Posterior vena cava (tissue), 2 donors: ENCODE measurements around the gene CPLX3. TPM values are rescaled to one million over a fixed set of nuclear protein-coding genes. Genes with fewer than 3 reads are reported as not detected.
A peak's percentile ranks its signal among the peaks of the same experiment; 100 is the strongest.

Source experiments
- DNase-seq: peaks from one replicate; pipeline ENCODE4 v3.0.0-alpha.2; 2020; ENCODE audit warnings: low spot score
- intact Hi-C, 2 donors: fragments of 100-400 bp; cut with DNase I; formaldehyde crosslinking; loops; one replicate each; pipeline versions ENCODE4 v1.14.1 to v1.14.2; 2022 to 2023
- total RNA-seq, 2 donors: library from RNA; stranded (reverse); fragmentation: NEBNext Ultra II Directional; extraction: Animal tissue kit (Norgen Biotek cat#: 25700); gene quantifications; one replicate each; pipeline ENCODE4 v1.2.1, GENCODE V29; 2021
- donor health status: DM: yes; HTN: yes; CAD: no.
- donor health status: DM: yes; HTN: yes; CAD: no.

The CPLX3 gene
- total RNA-seq, 2 donors from 2014 or later, result not detected

DNA sequence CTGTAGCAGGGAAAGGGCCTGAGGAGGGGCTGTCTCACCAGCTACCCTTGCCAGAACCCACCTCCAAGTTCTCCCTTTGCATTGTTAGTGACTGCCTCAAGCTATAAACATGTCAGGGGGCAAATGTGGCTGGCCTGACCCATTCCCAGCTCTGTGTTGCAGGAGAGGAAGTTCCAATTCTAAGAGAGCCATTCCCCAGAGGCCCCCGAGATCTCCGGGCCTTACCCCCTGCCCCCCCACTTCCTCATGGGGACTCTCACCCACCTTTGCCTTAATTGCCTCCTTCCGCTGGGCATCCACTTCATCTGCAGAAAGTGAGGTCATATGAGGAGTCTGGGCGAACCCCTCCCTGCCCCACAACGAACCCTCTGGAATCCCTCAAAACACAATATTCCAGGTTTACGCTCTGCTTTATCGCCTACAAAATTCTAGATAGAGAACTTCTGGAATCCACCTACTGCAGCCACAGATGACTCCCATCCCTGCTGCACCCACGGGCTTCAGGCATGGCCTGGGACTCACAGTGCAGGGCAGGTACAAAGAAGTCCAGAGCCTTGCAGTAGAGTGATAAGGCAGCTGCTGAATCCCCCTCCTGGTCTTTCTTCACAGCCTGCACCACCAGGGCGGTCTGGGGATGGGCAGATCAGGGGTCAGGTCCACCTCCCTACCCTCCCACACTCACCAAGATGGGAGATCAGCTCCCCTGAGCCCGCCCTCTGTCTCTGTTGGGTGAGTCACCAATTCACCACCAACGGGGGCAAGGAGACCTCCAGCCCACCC is 12.5 kb downstream of the CPLX3 start:
- intact Hi-C loops, result loop anchor here in 1 of 2 donors (5.0 kb wide), 1 partner anchor 333 kb away; no protein-coding TSS in a partner anchor
- no peak for DNase-seq

DNA sequence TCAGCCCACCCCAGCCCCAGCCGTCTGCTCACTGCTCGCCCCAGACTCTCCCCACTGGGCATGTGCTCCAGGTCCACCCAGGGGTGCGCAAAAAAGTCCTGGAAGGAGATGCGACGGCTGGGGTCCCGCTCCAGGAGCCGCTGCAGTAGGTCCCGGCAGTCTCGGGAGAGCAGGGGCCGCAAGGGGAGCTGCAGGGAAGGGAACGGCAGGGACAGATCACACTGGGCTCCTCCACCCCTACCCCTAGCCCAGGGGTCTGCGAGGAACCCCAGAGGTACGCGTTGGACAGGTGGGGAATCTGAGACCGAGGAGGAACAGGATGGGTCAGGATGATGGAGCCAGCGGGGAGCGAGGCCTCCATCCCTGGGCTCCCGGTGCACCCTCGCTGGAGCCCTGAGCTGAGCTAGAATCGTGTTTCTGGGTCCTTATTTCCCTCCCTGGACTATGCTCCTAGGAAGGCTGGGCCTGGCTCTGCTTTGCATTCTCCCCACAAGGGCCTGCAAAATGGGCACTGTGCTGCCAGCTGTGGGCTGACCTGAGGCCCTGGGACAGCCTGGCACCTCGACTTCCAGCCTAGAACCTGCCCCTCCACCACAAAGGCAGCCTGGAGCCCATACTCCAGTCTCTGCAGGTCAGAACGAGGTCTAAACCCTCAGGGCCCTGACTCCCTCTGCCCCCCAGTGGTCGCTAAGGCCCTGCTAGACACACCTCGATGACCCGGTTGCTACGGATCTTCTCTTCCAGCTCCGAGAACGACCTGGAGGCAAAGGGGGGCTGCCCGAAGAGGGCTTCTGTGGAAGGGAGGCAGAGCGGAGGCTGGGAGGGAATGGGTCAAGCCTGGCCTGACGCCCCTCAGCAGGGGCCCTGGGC is 13.3 kb downstream of the CPLX3 start:
- DNase-seq, result no peak
- intact Hi-C loops, result loop anchor here (5.0 kb wide), 2 partner anchors 57 to 333 kb away; partner anchors contain the start of gene CSK (in 1 of the 2)

DNA sequence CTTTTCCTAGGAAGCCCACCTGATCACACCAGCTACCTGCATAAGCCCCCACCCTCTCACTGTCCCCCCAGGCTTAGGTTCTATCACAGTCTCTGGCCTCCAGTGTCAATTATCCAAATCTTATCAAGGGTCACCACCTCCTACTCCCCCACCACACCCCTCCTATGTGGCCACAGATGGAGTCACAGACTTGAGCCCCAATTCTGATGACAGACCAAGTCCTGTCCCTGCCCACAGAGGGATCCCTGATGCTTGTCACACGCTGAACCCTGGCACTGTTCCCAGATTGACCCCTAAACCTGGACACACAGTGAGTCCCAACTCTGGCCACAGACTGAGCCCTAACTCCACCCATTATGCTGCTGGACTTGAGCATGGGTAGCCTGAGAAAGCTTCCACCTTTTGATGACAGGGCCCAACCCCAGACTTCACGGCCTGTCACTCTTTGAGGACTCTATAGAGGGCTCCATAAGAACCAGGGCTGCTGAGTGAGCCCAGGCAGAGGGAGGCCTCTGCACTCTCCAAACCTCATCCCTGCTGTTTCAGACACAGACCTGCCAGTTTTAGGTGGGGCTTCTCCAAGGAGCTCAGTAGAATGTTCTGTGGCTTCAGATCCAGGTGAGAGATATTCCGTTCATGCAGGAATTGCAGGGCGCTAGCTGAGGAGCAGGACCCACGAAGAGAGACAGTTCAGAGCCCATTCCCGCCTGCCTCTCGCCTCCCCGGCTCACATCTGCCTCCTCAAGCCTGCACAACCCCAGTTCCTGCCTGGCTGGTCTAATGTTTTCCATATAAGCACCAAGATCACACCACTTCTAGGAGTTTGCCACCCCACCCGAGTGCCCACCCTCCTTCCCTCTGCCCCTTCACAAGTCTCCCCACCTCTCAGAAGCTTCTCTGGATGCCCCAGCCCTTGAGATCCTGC is 14.7 kb downstream of the CPLX3 start:
- no peak for DNase-seq
- intact Hi-C loops, result loop anchor here in 1 of 2 donors (5.0 kb wide), 1 partner anchor 59 kb away; the partner anchor contains the start of gene CSK

DNA sequence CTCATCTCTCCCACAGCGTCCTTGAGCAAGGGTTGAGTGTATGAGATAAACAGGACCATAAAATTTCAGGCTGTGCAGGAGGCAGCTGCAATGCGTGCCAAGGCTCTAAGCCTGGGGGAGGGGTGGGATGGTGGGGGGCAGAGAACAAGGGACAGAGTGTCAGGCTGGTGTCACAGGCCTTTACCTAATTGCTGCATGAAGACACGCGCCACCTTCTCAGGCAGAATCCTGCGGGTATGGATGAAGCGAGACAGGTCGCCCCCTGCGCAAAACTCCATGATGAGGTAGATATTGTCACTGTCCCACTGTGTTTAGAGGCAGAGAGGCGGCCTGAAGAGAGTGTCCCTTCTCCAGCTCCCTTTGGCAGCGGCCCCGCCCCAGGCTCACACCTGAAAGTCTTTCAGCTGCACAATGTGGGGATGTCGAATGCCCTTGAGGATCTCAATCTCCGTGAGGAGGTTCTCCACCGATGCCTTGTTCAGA is 15.5 kb downstream of the CPLX3 start:
- DNase-seq, result no peak
- intact Hi-C loops, result loop anchor here in 1 of 2 donors (5.0 kb wide), 1 partner anchor 60 kb away; the partner anchor contains the start of gene CSK

DNA sequence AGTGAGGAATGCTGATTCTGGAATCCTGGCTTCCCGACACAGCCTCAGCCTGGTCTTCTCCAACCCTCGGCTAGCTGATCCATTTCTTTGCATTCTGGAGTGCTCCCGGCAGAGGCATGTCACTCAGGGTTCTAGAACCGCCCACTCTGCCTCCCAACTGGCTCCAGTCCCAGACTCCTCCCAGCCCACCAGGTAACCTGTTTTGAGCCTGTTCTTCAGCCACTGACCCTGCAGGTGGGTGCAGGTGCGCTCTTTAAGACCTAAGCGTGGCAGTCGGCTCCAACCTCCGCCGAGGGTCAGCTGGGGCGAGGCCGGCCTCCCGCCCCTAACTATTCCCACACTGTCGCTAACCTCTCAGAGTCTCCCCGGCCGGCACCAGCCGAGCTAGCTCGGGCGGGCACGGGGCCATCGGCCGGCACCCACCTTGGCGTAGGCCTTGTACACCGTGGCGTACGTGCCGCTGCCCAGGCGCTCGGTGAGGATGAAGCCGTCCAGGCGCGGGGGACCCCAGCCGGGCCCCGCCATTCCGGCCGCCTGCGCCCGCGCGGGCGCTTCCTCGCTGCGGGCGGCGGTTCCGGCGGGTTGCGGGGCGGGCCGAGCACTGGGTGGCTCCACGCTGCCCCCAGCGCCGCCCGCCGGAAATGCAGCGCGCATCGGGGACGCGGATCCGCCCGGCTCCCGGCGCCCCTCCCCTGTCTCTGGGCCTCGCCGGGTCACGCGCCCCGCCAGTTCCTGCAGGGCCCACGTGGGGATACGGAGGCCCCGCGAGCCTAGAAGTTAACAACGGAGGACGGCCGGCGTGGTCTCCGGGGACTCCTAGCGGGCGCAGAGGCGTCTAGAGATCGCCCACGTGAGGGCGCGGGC is 16.4 kb downstream of the CPLX3 start, which contains the start of gene ULK3:
Gene ULK3, minus strand, starts transcription at position 576 of the 864 bp plus-strand sequence. Its CDS starts 51 bp downstream, at position 525.
- intact Hi-C loops, result loop anchor here in 1 of 2 donors (5.0 kb wide), 1 partner anchor 61 kb away; the partner anchor contains the start of gene CSK

DNA sequence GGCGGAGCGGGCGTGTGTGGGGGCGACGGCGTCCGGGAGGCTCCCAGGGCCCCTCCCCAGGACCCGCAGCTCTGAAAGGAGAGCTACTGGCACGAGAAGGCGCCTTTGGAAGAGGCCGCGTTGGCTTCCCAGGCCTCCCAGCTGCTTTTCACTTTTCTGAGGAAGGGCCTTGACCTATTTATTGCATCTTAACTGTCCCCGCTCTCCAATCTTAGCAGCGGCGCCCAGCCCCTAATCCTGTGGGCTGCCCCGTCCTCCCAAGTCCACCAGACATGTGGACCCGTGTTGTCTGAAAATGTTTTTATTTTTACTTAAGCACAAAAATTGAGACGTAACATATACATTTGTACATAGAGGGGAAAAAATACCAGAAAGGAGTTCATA is 17.0 kb downstream of the CPLX3 start:
- DNase-seq, result no peak
- intact Hi-C loops, result loop anchor here in 1 of 2 donors (5.0 kb wide), 1 partner anchor 61 kb away; the partner anchor contains the start of gene CSK

More for the DNA sequence above, 16.4 kb downstream of the CPLX3 start, which contains the start of gene ULK3:
- peak; percentile 97 for DNase-seq

DNA sequence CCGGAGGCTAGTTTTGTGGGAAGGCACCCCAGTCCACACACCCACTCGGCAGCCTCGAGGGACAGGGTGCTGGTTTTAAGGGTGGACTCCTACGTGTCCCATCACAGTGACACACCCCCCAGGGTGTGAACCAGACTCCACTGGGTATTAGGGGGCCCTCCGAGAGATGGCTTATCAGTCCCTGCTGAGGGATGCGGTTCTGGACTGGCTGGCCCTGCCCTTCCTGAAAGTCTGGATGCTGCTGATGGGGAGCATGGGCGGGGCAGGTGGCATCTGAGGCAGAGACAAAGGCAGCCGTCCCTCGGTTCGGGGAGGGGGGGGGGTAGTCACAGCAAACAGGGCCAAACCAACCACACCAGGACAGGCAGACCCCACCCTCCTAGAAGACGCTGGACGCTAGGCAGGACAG is 17.5 kb downstream of the CPLX3 start:
- intact Hi-C loops, result loop anchor here in 1 of 2 donors (5.0 kb wide), 1 partner anchor 62 kb away; the partner anchor contains the start of gene CSK
- DNase-seq, result no peak

DNA sequence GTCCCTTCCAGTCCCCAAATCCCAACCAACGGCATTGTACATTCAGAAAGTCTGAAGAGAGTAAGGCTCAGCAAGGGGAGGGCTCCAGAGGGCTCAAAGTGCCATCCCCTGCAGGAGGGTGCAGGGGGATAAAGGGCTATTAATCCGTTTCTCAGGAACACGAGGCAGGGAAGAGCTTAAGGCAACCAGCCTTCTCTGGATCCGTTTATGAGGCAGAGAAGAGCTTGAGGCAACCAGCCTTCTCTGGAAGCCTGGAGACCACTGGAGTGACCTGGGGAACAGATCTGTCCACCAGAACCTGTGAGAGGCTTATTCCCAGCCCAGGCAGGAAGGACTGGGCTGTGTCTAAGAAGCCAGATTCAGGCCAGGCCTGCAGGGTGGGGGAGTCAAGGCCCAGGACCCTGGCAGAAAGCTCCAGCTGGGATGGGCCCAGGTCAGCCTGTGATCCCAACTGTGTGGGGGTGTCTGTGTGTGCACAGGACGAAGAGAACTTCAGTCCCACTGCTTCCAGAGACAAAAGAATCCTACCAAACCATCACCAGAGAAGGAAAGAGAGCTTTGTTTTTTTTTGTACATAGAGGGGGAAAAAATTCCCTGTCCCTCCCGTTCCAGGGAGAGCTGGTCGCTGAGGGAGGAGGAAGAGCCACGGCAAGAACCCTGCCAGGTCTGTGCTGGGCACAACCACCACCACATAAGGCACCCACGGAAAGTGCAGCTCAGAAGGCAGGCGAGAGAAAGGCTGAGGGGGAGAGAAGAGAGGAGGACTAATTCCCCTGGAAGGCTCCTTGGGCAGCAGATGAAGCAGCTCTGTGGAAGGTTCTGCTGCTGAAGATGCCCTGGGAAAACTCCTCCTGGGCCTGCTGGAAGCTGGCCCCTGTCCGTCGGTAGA is 18.1 kb downstream of the CPLX3 start:
- DNase-seq, result no peak
- intact Hi-C loops, result loop anchor here (5.0 kb wide), 2 partner anchors 53 to 62 kb away; partner anchors contain the start of gene CSK (in 1 of the 2)

DNA sequence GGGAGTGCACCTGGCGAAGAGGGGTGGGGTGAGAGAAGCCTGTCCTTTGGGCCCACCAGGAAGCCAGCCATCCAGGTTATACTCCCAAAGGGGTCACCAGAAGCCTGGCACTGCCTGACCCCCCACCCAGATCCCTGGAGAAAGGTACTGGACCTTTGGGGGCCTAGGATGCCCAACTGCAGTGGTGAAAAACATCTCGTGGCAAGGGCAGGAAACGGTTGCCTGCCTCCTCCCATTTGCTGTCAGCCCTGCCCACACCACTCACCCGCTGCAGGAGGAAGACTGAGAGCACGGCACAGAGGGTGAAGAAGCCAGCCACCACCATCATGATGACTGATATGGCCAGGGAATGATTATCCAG is 18.8 kb downstream of the CPLX3 start:
- intact Hi-C loops, result loop anchor here in 1 of 2 donors (5.0 kb wide), 1 partner anchor 52 kb away; no protein-coding TSS in a partner anchor
- DNase-seq, result no peak

DNA sequence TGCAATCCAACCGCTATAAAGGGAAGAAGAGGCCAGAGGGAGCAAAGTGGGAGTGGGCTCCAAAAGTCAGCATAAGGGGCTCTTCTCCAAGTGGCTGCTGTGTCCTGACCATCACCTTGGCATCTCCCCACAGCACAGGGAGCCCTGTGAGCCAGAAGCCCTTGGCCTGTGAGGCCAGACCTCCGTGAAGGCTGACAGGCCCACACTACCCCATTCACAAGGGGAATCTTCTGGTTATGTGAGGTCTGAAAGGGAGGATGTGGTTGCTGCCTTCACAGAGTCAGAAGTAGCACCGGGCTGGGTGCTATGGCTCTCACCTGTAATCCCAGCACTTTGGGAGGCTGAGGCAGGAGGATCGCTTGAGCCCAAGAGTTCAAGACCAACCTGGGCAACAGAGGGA is 19.2 kb downstream of the CPLX3 start:
- intact Hi-C loops, result loop anchor here in 1 of 2 donors (5.0 kb wide), 1 partner anchor 52 kb away; no protein-coding TSS in a partner anchor
- DNase-seq, result no peak

DNA sequence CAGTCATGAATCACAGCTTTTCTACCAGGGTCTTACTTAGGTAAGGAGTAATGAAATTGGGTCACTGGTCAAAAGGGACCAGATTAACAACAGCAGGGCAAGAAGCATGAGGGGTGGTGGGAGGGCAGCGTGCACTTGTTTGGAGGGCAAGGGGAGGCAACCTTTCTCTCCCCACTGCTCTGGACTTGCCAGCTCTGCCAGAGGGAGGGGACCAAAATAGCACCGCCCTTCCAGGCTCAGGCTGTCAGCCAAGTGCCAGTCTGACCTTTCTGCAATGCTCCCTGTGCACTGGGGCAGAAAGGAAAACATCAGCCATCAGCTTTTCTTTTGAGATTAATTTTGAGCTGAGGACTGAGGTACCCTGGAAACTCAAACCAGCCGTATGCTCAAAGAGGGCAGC is 21.0 kb downstream of the CPLX3 start:
- no peak for DNase-seq

DNA sequence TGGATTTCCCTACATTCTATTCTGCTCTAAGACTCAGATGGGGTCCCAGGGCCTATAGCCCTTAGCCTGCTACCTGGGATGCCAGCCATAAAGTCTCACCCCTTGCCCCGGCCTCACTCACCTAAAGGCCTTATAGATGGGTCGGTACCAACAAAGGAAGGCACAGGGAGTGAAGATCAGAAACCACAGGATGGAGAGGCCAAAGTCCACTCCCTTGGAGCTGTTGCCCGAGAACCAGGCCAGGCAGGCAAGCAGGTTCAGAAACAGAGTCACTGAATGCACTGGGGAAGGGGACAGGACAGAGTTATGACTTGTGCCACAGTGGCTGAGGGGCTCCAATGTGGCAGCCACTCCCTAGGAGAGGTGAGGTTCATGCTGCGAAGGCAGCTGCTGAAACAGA is 24.0 kb downstream of the CPLX3 start:
- intact Hi-C loops, result no loop called here
- DNase-seq, result no peak

More for the DNA sequence above, 21.0 kb downstream of the CPLX3 start:
- intact Hi-C loops, result loop anchor here in 1 of 2 donors (5.0 kb wide), 1 partner anchor 50 kb away; no protein-coding TSS in a partner anchor

DNA sequence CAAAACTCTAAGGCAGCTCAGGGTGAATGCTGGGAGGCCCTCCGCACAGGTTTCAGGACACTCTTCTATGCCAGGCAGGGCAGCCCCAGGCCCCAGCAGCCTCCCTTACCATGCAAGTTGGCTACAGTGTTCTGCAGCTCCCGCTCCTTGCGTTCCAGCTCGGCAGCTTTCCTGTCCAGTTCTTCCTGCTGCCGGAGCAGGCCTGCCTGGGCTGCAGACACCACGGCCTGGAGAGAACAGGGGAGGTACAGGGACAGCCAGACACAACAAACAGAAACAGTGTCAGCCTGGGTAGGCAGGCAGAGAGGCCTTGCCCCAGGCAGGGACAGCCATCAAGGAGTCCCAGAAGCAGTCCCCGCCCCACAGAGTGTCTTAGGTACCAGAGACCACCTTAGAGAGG is 25.5 kb downstream of the CPLX3 start:
- intact Hi-C loops, result no loop called here
- DNase-seq, result no peak

DNA sequence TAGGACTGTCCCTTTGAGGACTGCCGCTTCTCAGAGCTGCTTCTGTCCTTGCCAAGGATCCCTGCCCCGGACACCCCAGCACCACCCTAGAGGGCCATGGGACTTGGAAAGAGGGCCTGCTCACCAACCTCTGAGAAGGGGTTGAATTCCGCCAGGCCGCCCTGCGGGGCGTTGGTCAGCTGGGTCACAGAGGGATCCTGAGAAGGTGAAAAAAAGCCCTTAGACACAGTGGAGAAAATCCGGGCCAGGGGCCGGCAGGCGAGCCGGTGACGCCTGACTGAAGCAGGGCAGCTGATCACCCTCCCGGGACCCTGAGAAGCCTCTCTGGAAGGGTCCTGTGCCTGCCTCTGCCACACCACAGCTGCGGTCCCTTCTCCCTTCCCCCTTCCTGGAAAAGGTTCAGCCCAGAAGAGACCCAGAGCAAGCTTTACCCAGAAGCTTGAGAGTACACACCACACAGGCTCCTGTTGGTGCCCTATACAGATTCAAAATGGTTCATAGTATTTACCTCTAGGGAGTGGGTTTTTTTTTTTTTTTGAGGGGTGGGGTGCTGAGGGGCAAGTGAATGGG is 28.1 kb downstream of the CPLX3 start:
- no peak for DNase-seq
- intact Hi-C loops, result no loop called here

DNA sequence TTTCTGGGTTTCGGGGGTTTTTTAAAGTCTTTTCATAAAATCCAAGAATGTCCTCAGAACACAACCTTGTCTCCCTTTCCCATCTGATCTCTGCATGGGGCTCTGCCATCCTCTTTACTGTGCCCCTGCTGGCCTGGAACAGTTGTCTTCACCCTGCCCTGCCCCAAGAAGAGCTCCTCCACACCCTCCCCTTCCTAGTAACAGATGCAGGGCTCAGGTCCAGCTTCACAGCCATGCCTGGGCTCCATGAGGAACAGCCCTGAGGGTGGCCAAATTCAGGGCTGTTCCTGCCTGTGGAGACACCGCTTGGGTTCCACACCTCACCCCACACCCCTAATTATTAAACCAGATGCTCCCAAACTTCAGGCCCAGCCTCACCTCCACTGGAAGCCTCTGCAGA is 29.4 kb downstream of the CPLX3 start:
- intact Hi-C loops, result no loop called here

DNA sequence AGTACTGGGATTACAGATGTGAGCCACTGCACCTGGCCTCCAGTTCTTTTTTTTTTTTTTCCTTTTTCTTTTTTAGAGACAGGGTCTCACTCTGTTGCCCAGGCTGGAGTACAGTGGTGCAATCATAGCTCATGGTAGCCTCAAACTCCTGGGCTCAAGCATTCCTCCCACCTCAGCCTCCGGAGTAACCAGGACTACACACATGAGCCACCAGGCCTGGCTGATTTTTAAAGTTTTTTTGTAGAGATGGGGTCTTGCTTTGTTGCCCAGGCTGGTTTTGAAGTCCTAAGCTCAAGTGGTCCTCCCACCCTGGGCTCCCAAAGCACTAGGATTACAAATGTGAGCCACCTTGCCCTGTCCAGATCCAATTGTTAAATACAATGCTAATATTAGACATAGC is 30.1 kb downstream of the CPLX3 start:
- DNase-seq, result no peak
- intact Hi-C loops, result no loop called here

More for the DNA sequence above, 29.4 kb downstream of the CPLX3 start:
- DNase-seq, result no peak
